BJ (cell line): ENCODE measurements around the gene CCDC91. TPM values are rescaled to one million over a fixed set of nuclear protein-coding genes. Genes with fewer than 3 reads are reported as not detected.

ENCODE experiments used
- CTCF ChIA-PET: fragments of 350-600 bp; formaldehyde crosslinking; extraction: SDS; loops from one replicate; lab custom pipeline; 2021; ENCODE audit warnings: antibody characterized with exemption, inconsistent platforms; lab: Yijun Ruan, JAX
- POLR2A ChIA-PET: fragments of 300-600 bp; sonication (Branson Sonifier 250); formaldehyde crosslinking; extraction: SDS; loops from one replicate; lab custom pipeline; 2021; ENCODE audit warnings: antibody characterized with exemption; lab: Charles Lee
- DNase-seq: peaks from one replicate; pipeline ENCODE4 v3.0.0-alpha.2; 2011; ENCODE audit warnings: low read depth
- H3K27me3 ChIP-seq: 2 replicates; pipeline ENCODE4 v1.6.0; 2011; ENCODE audit warnings: low read length; ENCODE audit not compliant: control insufficient read depth, insufficient read depth
- H3K36me3 ChIP-seq: 2 replicates; pipeline ENCODE4 v1.5.1; 2011; ENCODE audit warnings: low read length; ENCODE audit not compliant: control insufficient read depth, insufficient read depth
- H3K4me3 ChIP-seq: 2 replicates; pipeline ENCODE4 v1.5.1; 2011; ENCODE audit warnings: low read depth, mild to moderate bottlenecking, control low read depth, low read length
- polyA plus RNA-seq: library from polyadenylated mRNA; depleted of rRNA; stranded (reverse); fragments of >200 nt; gene quantifications from 2 replicates; pipeline ENCODE4 v1.2.3, GENCODE V29; 2011
- TF ChIP-seq, protein P1 (sequence below): IDR thresholded peaks from 2 replicates; pipeline ENCODE4 v1.5.1; 2011; ENCODE audit warnings: low read depth, mild to moderate bottlenecking, control low read depth, inconsistent platforms, low read length, moderate library complexity; ENCODE audit not compliant: insufficient read depth

The CCDC91 gene
- polyA plus RNA-seq, 1 experiment: 11.9 TPM

DNA sequence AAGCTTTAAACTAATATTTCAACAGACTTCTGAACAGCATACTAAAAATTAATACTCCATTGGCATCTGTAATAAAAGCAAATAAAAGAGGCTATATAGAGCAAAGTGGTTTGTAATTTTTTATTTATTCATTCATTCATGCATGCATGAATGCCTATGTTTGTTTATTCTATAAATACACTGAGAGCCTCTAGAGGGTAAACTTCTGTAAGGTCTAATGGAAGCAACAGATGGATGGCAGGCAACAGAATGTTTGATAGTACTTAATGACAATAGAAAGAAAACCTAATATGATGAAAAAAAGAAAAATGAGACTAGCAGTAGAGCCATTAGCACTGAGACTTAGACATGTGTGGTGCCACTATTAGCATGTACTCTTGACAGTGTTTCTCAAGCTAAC lies 253.1 kb downstream of the CCDC91 start:
- TF ChIP-seq, protein P1, sequence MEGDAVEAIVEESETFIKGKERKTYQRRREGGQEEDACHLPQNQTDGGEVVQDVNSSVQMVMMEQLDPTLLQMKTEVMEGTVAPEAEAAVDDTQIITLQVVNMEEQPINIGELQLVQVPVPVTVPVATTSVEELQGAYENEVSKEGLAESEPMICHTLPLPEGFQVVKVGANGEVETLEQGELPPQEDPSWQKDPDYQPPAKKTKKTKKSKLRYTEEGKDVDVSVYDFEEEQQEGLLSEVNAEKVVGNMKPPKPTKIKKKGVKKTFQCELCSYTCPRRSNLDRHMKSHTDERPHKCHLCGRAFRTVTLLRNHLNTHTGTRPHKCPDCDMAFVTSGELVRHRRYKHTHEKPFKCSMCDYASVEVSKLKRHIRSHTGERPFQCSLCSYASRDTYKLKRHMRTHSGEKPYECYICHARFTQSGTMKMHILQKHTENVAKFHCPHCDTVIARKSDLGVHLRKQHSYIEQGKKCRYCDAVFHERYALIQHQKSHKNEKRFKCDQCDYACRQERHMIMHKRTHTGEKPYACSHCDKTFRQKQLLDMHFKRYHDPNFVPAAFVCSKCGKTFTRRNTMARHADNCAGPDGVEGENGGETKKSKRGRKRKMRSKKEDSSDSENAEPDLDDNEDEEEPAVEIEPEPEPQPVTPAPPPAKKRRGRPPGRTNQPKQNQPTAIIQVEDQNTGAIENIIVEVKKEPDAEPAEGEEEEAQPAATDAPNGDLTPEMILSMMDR: no peak
- Histone ChIP-seq H3K4me3 (no peak overlapping the region), H3K36me3 (no peaks in the 10 kb centered on the region), H3K27me3 (no peaks in the 10 kb centered on the region)
- CTCF ChIA-PET: no interaction called here
- POLR2A ChIA-PET: interaction anchor here (0.6 kb wide), 1 partner anchor 47 kb away, joined by 4 read pairs; no protein-coding TSS in a partner anchor
- DNase-seq: no peak

DNA sequence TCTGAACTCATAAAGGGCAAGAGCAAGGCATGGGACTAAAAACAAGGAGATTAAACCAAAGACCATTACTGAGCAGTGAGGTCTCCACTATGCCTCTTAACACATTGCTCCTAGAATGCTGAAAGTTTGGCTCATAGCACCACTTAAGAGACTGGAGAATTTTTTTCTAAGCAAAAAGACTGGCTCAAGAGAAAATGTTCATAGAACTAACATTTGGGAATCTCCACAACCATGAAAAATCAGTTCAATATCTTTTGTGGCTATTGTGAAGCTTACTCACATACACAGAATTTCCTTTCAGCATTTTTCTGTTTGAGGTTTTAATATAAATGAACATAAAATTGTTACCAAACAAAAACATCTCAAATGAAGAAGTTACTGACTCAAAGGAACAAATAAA lies 255.8 kb downstream of the CCDC91 start:
- no peaks in the 10 kb centered on the region for H3K27me3 ChIP-seq
- TF ChIP-seq, protein P1: no peak
- POLR2A ChIA-PET: no interaction called here
- H3K36me3 ChIP-seq: no peaks in the 10 kb centered on the region
- DNase-seq: peak; percentile 32
- CTCF ChIA-PET: no interaction called here
- H3K4me3 ChIP-seq: no peak overlapping the region

DNA sequence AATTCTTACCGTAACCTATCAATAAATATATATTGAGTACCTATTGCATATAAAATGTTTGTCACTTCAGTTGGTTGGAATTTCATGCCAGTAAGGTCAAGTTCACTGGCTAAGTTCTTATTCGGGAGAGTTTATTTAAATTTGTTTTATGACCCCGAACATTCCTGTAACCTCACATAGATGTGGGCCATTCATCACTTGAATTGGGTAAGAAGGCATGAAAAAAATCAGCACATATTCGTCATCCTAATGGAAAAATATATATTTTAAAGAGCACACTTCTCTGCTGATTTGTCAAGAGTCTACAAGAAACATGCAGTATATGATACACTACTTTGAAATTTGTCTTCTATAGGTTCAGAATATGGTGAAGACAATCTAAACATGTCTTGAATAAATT lies 263.4 kb downstream of the CCDC91 start:
- Histone ChIP-seq H3K36me3 (no peaks in the 10 kb centered on the region), H3K27me3 (no peaks in the 10 kb centered on the region), H3K4me3 (no peak overlapping the region)
- no peak for DNase-seq
- POLR2A ChIA-PET: interaction anchor here (0.7 kb wide), 1 partner anchor 220 kb away, joined by 3 read pairs; no protein-coding TSS in a partner anchor
- TF ChIP-seq, protein P1: no peak
- CTCF ChIA-PET: no interaction called here

DNA sequence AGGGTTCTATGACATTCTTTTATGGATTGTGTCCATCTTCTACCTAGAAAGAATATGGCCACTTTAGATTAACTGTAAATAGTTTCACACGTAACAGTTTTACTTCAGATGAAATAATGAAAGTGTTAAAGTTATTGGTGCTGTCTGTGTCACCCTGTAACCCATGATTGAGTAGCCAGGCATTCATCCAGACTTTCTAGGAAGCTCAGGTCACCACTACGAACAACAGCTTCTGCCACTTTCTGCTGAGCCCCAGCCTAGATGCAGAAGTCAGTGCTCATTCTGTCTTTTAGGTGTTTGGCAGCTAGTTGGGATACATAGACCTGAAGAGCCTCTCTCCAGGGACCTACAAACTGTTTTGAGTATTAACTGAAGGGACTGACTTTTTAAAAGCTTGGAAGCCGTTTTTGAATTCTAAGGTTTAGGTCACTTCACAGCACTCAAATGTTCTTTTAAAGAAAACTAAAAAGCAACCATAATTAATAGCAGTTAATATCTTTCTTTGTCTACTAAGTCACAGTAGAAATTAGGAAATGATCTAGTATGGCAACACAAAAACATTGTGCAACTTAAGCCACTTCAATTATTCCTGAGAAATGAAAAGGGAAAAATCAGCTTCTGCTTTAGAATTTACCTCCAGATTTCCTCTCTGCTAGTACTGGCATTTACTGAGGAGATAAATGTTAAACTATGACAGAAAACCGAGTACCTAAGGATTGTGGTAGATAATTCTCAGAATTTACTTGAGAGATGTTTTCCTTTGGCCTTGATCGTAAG lies 266.9 kb downstream of the CCDC91 start:
- Histone ChIP-seq H3K4me3 (no peak overlapping the region), H3K36me3 (no peaks in the 10 kb centered on the region), H3K27me3 (no peaks in the 10 kb centered on the region)
- POLR2A ChIA-PET: no interaction called here
- TF ChIP-seq, protein P1: no peak
- CTCF ChIA-PET: interaction anchor here (1.2 kb wide), 1 partner anchor 19 kb away, joined by 3 read pairs; no protein-coding TSS in a partner anchor
- no peak for DNase-seq

DNA sequence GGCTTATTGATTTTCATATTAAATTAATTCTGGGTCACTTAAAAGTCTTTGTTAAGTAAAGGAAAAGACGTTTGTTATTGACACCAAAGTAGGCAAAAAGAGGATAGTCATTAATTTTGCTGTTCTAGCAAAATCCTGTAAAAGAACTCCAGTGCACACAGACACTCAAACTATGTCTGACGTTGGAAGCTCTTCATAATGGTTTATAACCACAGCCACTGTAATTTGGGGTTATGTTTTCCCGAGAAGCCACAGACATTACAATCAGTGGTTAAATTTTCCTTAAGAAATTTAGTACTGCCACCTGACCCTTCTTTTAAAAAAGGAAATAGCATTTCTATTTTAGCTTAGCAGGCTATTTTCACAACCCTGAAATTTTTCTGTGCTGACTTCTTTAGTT lies 267.5 kb downstream of the CCDC91 start:
- no peak overlapping the region for H3K4me3 ChIP-seq
- DNase-seq: no peak
- H3K27me3 ChIP-seq: no peaks in the 10 kb centered on the region
- TF ChIP-seq, protein P1: no peak
- no peaks in the 10 kb centered on the region for H3K36me3 ChIP-seq
- ChIA-PET CTCF (interaction anchor here (1.2 kb wide), 1 partner anchor 20 kb away, joined by 3 read pairs; no protein-coding TSS in a partner anchor), POLR2A (no interaction called here)
